NCI-H1436 treated with DMSO at 0.1 percent for 48 hours (cell line): ENCODE results near the gene MOXD1.
"Not testable (repeated sequence)": the region's sequence is repeated elsewhere in the genome, so short reads cannot be mapped to it uniquely, and the experiment has no call there.

Source experiments
- DNase-seq: peaks from one replicate; lab custom pipeline; 2025; lab: John Stamatoyannopoulos, UW

The MOXD1 gene

DNA sequence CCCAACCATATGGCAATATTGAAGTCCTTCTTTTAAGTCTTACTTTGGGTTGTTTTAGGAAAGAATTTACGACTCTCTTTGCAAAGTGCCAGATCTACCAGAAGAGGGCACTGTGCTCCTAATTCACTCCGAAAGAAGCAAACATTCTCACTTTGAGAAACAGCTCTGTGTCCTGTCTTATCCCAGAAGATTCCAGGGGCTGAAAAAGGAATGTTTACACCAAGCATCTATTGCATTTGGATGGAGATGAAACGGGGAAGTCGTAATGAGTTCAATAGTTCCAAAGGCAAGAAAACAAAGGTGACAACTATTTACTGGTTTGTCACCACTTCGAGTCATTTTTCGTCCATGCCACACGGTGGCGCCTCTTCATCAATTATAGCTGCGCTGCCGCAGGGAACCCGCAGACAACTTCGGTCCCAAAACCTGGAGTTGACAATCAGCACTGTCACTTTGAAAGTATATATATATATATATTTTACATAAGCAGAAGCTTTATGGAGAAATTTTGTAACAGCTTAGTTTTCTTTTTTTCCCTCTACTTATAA is 121.6 kb downstream of the MOXD1 start:
- DNase-seq, result no peak

DNA sequence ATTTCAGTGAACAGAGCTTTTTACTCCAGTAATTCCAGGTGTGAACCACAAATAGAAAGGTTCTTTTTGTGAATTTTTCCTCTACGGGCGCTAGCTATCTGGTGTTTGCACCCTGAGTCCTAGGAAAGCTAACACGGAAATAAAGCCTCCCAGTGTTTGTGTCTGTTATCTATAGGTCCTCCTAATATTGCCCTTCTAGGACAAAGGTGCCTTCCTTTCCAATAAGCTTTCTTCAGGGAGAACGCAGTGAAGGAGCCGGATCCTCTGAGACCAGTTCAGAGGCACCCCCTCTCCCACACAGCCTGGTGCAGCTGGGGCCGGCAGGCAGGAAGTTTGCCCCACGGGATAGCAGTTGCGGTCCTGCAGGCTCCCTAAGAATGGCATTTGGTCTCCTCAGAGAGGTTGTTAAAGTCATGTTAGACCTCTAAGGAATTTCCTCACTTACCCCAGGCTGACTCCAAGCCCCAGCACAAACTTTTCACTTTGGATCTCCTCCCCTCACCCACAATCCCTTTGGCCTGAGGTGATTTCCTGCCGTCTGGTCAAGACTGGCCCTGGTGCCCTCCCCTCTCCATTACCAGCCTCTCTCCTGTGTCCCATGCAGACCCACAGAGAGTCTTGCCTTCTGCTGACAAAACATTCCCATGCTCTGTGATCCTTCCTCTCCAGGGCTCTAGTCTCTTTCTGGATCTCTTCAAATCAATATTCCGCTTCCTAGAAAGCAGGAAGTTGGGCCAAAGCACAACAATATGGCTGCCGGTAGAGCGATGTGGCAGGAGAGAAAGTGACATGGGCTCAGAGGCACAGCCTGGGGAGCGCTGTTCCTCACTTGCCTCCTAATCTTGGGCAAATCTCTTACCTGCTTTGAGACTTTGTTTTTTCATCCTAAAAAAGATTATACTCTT is 126.0 kb downstream of the MOXD1 start:
- no peak for DNase-seq

GRCh38 chr6:132272776-132273175 is 128.5 kb downstream of the MOXD1 start:
- no peak for DNase-seq

DNA sequence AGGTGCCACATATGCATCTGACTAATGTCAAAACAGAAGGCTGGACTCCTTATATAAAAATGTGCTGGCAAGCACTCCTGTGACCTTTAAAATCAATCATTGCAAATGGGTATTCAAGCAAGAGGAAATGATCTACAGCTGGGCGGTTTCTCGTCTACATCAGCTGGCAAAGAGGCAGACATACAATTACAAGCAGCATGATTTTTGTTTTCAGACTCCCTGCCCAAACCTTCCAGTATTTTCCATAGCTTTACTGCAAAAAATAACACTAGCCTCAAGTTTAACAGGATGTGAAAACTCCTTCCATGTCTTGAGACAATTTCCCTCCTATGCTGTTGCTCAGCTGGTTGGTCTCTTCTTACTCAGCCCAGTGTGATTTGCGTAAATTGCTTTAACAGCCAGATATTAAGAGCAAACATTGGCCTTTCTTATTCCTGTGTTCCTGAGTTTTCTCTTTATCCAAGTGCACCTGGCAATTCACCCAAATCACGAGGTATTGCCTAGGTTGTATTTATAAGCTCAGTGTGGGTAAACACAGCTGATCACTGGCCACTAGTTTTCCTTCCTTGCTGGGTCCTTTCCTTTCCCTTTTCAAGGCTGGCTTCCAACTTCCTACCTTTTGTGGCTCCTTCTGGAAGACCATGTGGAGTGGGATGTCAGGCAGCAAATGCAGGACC is 130.4 kb downstream of the MOXD1 start:
- no peak for DNase-seq

GRCh38 chr6:132268666-132269065 is 132.6 kb downstream of the MOXD1 start:
- not testable (repeated sequence) for DNase-seq

- DNase-seq, result no peak
Measured at GRCh38 chr6:132268209-132268608, 133.1 kb downstream of the MOXD1 start.

GRCh38 chr6:132265451-132266097 is 135.7 kb downstream of the MOXD1 start:
- no peak for DNase-seq

DNA sequence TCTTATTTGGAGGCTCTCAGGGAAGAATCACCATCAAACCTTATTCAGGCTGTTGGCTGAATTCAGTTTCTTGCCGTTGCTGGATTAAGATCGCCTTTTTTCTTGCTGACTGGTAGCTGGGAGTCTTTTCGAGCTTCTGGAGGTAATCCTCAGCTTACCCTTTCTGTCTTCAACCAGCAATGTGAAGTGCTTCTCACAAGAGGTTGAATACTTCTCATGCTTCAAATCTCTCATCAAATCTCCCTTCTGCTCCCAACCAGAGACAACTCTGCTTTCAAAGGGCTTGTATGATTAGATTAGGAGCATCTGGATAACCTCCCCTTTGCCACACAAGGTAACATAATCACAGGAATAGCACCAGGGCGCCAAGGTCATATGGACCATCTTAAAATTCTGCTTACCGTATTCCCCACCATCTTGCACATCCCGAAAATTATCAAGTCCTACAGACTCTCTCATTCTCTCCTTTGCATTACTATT is 137.2 kb downstream of the MOXD1 start:
- no peak for DNase-seq

- no peak for DNase-seq
Measured at GRCh38 chr6:132261354-132261753, 139.9 kb downstream of the MOXD1 start.

- no peak for DNase-seq
Measured at GRCh38 chr6:132259070-132259469, 142.2 kb downstream of the MOXD1 start.

DNA sequence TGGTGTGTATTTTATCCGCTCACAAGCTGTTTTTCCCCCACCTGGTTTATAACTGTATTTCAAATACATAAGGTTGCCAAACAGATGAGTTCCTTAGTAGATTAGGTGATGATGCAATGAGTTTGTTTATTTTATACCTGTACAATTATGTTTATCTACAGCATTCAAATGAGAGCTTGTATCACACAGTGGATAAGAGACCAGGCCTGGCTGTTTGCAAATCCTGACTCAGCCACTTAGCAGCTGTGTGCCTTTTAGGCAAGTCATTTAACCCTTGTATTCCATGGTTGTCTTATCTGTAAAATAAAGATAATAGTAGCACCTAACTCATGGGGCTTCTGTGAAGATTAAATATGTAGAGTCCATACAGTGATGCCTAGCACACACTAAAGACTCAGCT is 143.7 kb downstream of the MOXD1 start:
- no peak for DNase-seq

GRCh38 chr6:132256457-132256856 is 144.8 kb downstream of the MOXD1 start:
- DNase-seq, result no peak

DNA sequence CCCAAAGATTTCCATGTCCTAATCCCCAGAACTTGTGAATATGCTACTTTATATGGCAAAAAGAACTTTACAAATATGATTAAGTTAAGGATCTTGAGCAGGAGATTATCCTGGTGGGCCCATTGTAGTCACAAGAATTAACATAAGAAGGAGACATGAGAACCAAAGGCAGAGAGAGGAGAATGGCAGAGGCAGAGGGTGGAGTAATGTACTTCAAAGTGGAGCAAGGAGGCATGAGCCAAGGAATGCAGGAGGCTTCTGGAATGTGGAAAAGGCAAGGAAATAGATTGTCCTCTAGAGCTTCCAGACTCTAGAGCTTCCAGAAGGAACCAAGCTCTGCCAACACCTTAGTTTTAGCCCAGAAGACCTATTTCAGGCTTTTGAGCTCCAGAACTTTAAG is 147.4 kb downstream of the MOXD1 start:
- no peak for DNase-seq

- no peak for DNase-seq
Measured at GRCh38 chr6:132253211-132253610, 148.1 kb downstream of the MOXD1 start.

GRCh38 chr6:132252113-132252512 is 149.2 kb downstream of the MOXD1 start:
- no peak for DNase-seq

DNA sequence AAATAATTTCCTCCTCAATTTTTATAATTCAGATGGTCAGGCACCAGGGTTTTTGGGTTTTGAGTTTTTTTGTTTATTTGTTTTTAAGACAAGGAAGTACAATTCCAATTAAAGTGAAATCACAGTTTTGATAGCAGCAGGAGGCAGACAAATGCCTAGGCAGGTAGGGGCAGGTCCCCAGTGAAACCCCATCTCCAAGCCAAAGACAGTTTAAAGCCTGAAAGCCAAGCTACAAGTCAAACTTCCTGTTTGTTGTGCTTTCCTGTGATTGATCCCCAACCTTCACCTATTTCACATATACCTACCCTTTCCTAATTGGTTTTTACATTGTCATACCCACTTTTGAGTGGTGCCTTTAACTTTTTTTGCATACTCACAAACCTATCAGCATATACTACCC is 149.6 kb downstream of the MOXD1 start:
- DNase-seq, result no peak

GRCh38 chr6:132247381-132248159 is 153.7 kb downstream of the MOXD1 start:
- no peak for DNase-seq

DNA sequence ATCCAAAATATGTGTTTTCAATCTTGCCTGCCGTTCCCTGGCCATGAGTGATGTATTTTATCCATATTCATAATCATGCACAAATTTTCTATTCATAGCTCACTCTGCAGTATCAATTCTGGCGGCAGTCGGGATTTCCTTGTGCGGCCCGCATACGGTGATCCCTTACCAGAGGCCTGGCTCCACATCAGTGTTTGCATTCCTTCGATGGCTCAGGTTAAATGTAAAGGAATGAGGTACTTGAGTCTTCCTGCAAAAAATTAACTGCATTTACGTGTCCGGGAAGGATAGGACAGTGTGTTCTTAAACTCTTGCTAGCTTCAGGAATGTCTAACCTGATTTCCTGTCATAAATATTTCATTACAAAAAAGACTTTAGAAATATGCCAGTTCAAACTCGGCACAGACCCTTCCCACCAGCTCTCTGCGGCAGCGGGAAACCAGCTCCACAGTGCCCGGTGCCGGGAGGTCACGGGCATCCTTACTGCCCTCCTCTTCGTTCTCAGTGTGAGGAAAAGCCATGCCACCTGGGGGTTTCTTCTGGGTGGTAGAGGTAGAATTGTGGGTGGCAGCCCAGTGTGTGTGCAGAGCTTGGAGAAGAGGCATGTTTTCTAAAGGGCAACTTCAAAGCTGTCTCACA is 154.5 kb downstream of the MOXD1 start:
- no peak for DNase-seq

DNA sequence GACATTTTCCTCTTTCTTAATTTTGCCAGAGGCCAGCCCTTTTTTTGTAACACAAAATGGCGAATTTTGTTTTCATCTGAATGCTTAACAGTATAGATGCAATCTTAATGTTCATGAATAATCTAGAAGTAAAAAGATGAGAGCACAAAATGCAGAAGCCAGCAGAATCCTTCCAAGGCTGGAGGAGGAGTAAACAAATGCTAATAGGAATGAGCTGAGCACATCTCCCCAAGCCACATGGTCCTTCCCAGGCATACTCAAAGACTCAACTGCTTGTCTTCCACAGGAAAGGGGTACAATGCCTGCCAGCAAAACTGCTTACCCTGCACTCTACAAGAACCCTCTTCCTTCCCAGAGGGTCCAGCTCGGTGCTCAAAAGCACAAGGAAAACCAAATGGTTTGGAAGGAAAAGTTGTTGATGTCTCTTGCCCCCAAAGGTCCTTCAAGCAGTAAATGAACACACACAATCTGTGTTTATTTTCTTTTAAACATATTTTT is 155.1 kb downstream of the MOXD1 start:
- DNase-seq, result no peak
